Inflammatory macrophage (primary cell): Measurements from ENCODE around the gene WRAP73.
"Not testable (repeated sequence)": the region's sequence is repeated elsewhere in the genome, so short reads cannot be mapped to it uniquely, and the experiment has no call there.

ENCODE experiments used
- DNase-seq, 2 donors: peaks; one replicate each; pipeline ENCODE4 v3.0.0-alpha.2; 2020 to 2022

The WRAP73 gene

GRCh38 chr1:3596663-3597598, 53.0 kb downstream of the WRAP73 start:
- no peak for DNase-seq

- DNase-seq = no peak
Observed at GRCh38 chr1:3595949-3596348, 54.0 kb downstream of the WRAP73 start.

DNA sequence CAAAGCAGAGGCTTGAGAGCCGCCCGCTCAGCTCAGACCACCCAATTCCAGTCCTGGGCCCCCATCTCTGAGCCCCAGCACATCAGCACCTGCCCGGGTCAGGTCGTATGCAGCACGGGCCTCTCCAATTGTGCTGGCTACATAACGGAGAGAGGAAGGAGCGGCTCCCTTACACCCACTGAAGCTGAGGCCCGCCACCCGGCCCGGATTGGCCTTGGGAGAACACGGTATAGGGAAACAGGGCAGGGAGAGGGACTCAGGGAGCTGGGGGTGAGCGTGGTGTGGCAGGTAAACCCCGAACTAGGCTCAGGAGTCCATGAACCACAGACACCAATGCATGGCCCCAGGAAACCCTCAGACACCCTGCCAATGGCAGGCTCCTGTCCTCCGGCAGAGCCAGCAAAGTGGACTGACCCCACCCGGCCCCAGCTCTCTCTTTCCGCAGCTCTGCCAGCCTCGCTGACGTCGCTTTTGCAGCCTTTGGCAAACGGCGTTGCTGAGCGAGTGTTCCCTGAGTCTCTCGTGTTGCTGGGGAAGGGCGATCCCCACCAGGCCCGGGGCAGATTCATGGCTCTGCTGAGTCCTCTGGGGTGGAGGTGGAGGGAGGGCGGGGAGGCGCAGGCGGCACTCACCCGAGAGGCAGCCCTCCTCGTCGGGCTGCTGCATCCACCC, 55.1 kb downstream of the WRAP73 start:
- no peak for DNase-seq

DNA sequence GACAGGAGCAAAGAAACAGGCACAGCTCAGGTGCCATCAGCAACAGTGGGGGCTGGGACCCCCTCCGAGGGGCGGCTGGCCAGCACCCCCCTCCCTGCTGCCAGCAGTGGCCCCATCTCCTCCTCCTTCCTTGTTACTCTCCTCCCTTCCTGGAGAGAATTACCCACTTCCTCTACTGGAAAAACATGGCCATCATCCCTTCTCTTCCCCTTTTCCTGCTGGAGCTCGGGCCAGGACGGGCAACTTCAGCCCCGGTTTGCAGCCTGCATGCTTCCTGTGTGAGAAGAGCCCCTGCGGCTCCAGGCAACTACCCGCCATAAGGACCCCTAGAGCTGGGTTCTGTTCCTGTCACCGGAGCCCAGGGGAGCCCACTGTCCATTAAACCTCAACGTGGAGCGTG, 56.2 kb downstream of the WRAP73 start:
- DNase-seq = peak in 1 of 2 donors; percentile 10

DNA sequence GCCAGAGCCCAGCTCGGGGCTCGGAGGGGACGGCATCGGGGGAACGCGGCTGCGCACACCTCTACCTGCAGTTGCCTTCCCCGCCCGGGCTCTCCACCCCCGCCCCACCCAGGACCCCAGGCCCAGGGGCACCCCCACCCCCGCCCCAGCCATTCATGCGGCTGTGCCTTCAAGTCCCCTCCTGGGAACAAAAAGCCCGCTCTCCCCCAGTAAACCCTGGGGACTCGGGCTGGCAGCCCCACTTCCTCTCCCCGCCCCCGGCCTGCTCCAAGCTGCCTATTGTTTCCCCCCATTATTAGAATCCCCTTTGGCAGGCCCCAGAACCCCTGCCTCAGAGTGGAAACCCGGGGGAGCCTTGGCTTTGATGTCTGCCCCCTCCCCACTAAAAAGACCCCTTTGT, 56.6 kb downstream of the WRAP73 start:
- DNase-seq = no peak

DNA sequence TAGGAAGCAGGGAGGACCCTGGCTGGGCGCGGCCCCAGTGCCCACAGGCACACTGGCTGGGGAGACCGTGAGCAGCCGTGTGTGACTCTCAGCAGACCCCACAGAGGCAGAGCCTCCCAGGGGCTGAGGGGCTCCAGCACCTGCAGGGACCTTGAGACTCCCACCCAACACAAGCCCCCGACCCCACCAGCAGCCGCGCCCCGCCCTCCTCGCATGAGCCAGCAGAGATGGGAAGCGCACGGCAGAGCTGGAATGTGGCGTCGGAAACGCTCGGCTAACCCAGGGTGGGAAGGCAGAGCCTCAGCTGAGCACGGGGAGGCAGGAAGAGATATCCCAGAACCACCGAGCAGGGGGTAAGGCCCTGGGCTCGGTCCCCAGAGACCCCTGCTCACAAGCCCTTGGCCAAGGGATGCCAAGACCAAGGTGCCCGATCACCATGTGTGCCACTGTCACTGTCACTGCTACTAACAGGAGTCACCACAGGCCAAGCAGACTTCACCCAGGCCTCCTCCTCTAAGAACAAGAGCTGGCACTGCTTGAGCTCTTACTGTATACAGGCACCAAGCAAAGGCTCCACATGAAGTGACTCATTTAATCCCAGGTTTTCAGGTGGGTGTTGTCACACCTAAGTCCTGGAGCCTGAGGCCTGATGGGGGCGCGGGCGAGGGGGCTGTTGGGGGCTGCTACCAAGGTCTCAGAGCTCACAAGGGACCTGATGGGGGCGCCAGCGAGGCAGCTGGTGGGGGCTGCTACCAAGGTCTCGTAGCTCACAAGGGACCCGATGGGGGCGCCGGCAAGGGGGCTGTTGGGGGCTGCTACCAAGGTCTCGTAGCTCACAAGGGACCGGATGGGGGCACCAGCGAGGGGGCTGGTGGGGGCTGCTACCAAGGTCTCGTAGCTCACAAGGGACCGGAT, 58.7 kb downstream of the WRAP73 start:
- DNase-seq = no peak

GRCh38 chr1:3590139-3590763, 59.7 kb downstream of the WRAP73 start:
- no peak for DNase-seq

DNA sequence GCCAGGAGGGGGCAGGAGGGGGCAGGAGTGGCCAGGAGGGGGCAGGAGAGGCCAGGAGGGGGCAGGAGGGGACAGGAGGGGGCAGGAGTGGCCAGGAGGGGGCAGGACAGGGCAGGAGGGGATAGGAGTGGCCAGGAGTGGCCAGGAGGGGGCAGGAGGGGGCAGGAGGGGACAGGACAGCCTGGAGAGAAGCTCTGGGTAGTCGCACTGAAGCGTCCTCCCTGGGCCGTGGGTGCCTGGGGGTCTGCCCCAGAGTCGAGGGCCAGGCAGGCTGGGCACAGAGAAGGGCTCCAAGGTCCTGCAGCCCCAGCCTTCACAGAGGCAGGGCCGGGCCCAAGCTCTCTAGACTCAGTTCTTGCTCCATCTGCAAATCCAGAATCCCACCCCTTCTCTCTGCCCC, 61.5 kb downstream of the WRAP73 start:
- no peak for DNase-seq

DNA sequence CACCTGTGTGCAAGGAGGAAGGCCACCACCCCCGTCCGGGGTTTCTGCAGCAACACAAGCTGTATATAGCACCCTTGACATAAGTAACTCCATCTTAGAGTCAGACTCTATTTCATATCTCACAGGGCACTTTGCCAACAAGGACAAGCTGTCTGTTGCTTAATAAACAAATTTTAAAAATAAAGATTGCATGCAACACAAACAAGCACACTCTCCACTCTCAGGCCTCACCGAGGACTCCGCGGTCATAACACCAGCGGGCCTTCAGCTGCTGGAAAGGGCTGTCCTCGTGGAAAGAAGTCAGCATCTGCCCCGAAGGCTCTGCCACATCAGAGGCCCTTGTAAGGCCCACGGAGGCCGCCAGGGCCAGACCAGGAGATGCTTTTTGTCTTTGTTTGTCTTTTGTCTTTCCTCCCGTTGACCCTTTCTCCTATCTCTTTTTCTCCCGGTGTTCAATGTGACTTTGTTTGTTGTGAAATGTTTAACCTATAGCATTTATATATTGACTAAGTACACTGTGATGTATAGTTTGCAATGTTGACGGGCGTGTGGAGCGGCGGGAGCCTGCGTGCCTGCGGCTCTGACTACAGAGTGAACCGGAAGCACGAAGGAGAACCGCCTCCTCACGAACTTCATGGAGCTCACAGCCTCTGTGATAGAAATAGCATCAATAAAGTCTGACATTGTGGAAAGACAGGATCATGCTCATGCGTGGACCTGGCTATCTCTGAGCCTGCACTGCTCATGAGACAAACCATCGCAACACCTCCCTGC, 62.7 kb downstream of the WRAP73 start:
- DNase-seq = no peak

GRCh38 chr1:3585940-3586568, 63.8 kb downstream of the WRAP73 start:
- DNase-seq = peak in 1 of 2 donors; percentile 30

GRCh38 chr1:3585353-3585868, 64.5 kb downstream of the WRAP73 start:
- peak in 1 of 2 donors; percentile 20 for DNase-seq

DNA sequence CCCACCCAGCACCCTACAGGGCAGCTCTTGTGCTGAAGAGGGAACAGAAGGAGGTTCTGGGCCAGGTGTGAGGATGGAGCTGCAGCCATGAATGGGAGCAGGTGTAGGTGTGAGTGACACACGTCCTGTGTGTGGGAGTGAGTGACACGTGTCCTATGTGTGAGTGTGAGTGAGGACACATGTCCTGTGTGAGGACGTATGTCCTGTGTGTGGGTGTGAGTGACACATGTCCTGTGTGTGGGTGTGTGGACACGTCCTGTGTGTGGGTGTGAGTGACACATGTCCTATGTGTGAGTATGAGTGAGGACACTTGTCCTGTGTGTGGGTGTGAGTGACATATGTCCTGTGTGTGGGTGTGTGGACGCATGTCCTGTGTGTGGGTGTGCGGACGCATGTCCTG, 65.0 kb downstream of the WRAP73 start:
- DNase-seq = no peak

GRCh38 chr1:3583751-3584150, 66.2 kb downstream of the WRAP73 start:
- DNase-seq = not testable (repeated sequence)

GRCh38 chr1:3581296-3582036, 68.4 kb downstream of the WRAP73 start:
- DNase-seq = no peak
